Endothelial cell of umbilical vein (primary cell): ENCODE data around the gene CAMTA1. TPM values are rescaled to one million over a fixed set of nuclear protein-coding genes. Genes with fewer than 3 reads are reported as not detected.

Experiments
- BruUV-seq: library from RNA; stranded (reverse); fragments of 400-500 nt; replicated peaks from 2 replicates; lab custom pipeline; 2021; lab: Mats Ljungman, UMichigan
- CTCF ChIA-PET: fragments of 300-600, 350-600 bp; sonication (Branson Sonifier 250); formaldehyde crosslinking; loops from one replicate; lab custom pipeline; 2021; ENCODE audit warnings: antibody characterized with exemption, inconsistent platforms; lab: Charles Lee
- POLR2A ChIA-PET: fragments of 300-600, 350-600 bp; sonication (Branson Sonifier 250); formaldehyde crosslinking; loops from one replicate; lab custom pipeline; 2021; ENCODE audit warnings: antibody characterized with exemption, inconsistent platforms; lab: Charles Lee
- DNase-seq: peaks from one replicate; pipeline ENCODE4 v3.0.0-alpha.2; 2011; ENCODE audit warnings: low read depth, low spot score
- FAIRE-seq: peaks from 2 replicates; lab custom pipeline; 2011; peaks lifted over from hg19 to GRCh38; lab: Jason Lieb, UNC
- H2AFZ ChIP-seq: 2 replicates; pipeline ENCODE4 v1.6.0; 2012; ENCODE audit warnings: low read depth, low read length, control low read depth, inconsistent platforms
- H3K27ac ChIP-seq: 2 replicates; pipeline ENCODE4 v1.5.1; 2011; ENCODE audit warnings: low read depth, mild to moderate bottlenecking, control low read depth, low read length, moderate library complexity; ENCODE audit not compliant: insufficient read depth
- H3K27me3 ChIP-seq, 2 experiments: 2 replicates each; pipeline versions ENCODE4 v1.6.0 to v1.6.1; 2011; ENCODE audit warnings: low read length in 2 of 2, mixed read lengths in 1 of 2; ENCODE audit not compliant: control insufficient read depth in 2 of 2, insufficient read depth in 2 of 2
- H3K36me3 ChIP-seq, 2 experiments: 2 replicates in 1 of 2; 3 replicates in 1 of 2; pipeline ENCODE4 v1.5.1; 2011; ENCODE audit warnings: low read length in 2 of 2, mild to moderate bottlenecking in 1 of 2, moderate library complexity in 1 of 2; ENCODE audit not compliant: control insufficient read depth in 2 of 2, insufficient read depth in 2 of 2; ENCODE audit errors: extremely low read depth in 1 of 2
- H3K4me1 ChIP-seq: 3 replicates; pipeline ENCODE4 v1.5.1; 2011; ENCODE audit warnings: mild to moderate bottlenecking, low read length; ENCODE audit not compliant: control insufficient read depth, insufficient read depth; ENCODE audit errors: extremely low read depth
- H3K4me2 ChIP-seq: 2 replicates; pipeline ENCODE4 v1.6.1; 2011; ENCODE audit warnings: low read length, control low read depth, mixed read lengths; ENCODE audit not compliant: insufficient read depth
- H3K4me3 ChIP-seq, 3 experiments: fragments of 200-600 bp in 1 of 3; sonication (generic), shearing (Covaris generic) in 1 of 3; replicated peaks in 1 of 3; 2 replicates each; pipeline ENCODE4 v1.5.1; 2011 to 2016; ENCODE audit warnings: control low read depth in 3 of 3, low read length in 3 of 3, mild to moderate bottlenecking in 2 of 3, inconsistent platforms in 1 of 3, low read depth in 1 of 3, moderate library complexity in 1 of 3; ENCODE audit not compliant: insufficient read depth in 1 of 3
- H3K79me2 ChIP-seq: 2 replicates; pipeline ENCODE4 v1.6.0; 2012; ENCODE audit warnings: low read length, inconsistent platforms; ENCODE audit not compliant: control insufficient read depth, insufficient read depth
- H3K9ac ChIP-seq: replicated peaks from 2 replicates; pipeline ENCODE3; 2011; ENCODE audit warnings: low read length, control low read depth; ENCODE audit not compliant: insufficient read depth; ENCODE audit errors: extremely low read depth
- H3K9me1 ChIP-seq: replicated peaks from 3 replicates; pipeline ENCODE4 v1.6.0; 2011; ENCODE audit warnings: mild to moderate bottlenecking, low read length; ENCODE audit not compliant: control insufficient read depth, insufficient read depth; ENCODE audit errors: extremely low read depth
- H3K9me3 ChIP-seq: replicated peaks from 2 replicates; pipeline ENCODE4 v1.5.1; 2012; ENCODE audit warnings: low read length, inconsistent platforms; ENCODE audit not compliant: control insufficient read depth, insufficient read depth
- H4K20me1 ChIP-seq: replicated peaks from 2 replicates; pipeline ENCODE3; 2011; ENCODE audit warnings: mild to moderate bottlenecking, low read length; ENCODE audit not compliant: control insufficient read depth, insufficient read depth; ENCODE audit errors: extremely low read depth
- CTCF ChIP-seq, 2 donors: IDR thresholded peaks; 1 replicate in 1 of 2; 2 replicates in 1 of 2; pipeline ENCODE4 v1.5.1; 2011; ENCODE audit warnings: low read length in 2 of 2, mild to moderate bottlenecking in 2 of 2, moderate library complexity in 2 of 2, control low read depth in 1 of 2, inconsistent platforms in 1 of 2, low read depth in 1 of 2; ENCODE audit not compliant: insufficient read depth in 1 of 2; ENCODE audit errors: extremely low read depth in 1 of 2
- EZH2 ChIP-seq: IDR thresholded peaks from 2 replicates; pipeline ENCODE4 v1.6.1; 2012; ENCODE audit warnings: borderline replicate concordance, low read depth, mild to moderate bottlenecking, moderate library complexity, low read length, inconsistent platforms; ENCODE audit not compliant: severe bottlenecking
- FOS ChIP-seq: IDR thresholded peaks from 2 replicates; pipeline ENCODE4 v1.6.1; 2011; ENCODE audit warnings: mild to moderate bottlenecking, low read length, moderate library complexity, borderline replicate concordance; ENCODE audit not compliant: insufficient read depth
- GATA2 ChIP-seq: IDR thresholded peaks from 2 replicates; pipeline ENCODE4 v1.7.0; 2011; ENCODE audit warnings: low read depth, mild to moderate bottlenecking, moderate library complexity, mixed read lengths, low read length; ENCODE audit not compliant: insufficient read length, insufficient read depth
- JUN ChIP-seq: IDR thresholded peaks from 2 replicates; pipeline ENCODE4 v1.6.1; 2011; ENCODE audit warnings: borderline replicate concordance, low read depth; ENCODE audit not compliant: insufficient read length, insufficient read depth
- MAX ChIP-seq: IDR thresholded peaks from 2 replicates; pipeline ENCODE4 v1.6.1; 2011; ENCODE audit not compliant: insufficient read depth, insufficient read length
- POLR2A ChIP-seq: IDR thresholded peaks from 2 replicates; pipeline ENCODE4 v1.6.1; 2012; ENCODE audit warnings: low read depth, mild to moderate bottlenecking, control low read depth, low read length
- POLR2AphosphoS5 ChIP-seq: IDR thresholded peaks from 2 replicates; pipeline ENCODE4 v1.6.1; 2012; ENCODE audit warnings: low read depth, mild to moderate bottlenecking, control low read depth, low read length, moderate library complexity; ENCODE audit not compliant: insufficient read depth
- dilution Hi-C: fragments of 300-500 bp; cut with MboI; formaldehyde crosslinking; loops from one replicate; pipeline ENCODE4 v1.15.0; 2019; ENCODE audit warnings: low sequenced_read_pairs; ENCODE audit not compliant: extremely low pct_ligation_motif_present
- intact Hi-C: fragments of 100-400 bp; cut with micrococcal nuclease; formaldehyde crosslinking; loops from one replicate; pipeline ENCODE4 v1.10.0; 2022
- polyA plus RNA-seq, 4 experiments: library from polyadenylated mRNA; depleted of rRNA in 3 of 4; stranded (reverse) in 3 of 4; unstranded in 1 of 4; fragments of >200 nt; gene quantifications; 2 replicates each; pipeline versions ENCODE4 v1.2.1 to v1.2.3, GENCODE V29; 2011 to 2012; ENCODE audit warnings: missing spikeins in 1 of 4
- total RNA-seq: library from RNA; stranded (reverse); gene quantifications from 2 replicates; pipeline ENCODE4 v1.2.3, GENCODE V29; 2021

Gene CAMTA1
- total and polyA plus RNA-seq, 2 donors (not counting 3 experiments of a cell fraction or from before 2014, with no cell fraction given) = 50.8 to 92.7 TPM

- H3K4me1 ChIP-seq = no peaks in the 10 kb centered on the region
- no peaks in the 10 kb centered on the region for H3K79me2 ChIP-seq
- FAIRE-seq (no peak), DNase-seq (no peak)
- intact Hi-C loops (no loop called here), dilution Hi-C loops (no loop called here)
- no peak overlapping the region for H3K4me2 ChIP-seq
- no peak overlapping the region for H2AFZ ChIP-seq
- H4K20me1 ChIP-seq = no peaks in the 10 kb centered on the region
- ChIA-PET CTCF (interaction anchor here (0.9 kb wide), 1 partner anchor 28 kb away, joined by 4 read pairs; no protein-coding TSS in a partner anchor), POLR2A (no interaction called here)
- TF ChIP-seq JUN = no peak
- no peaks in the 10 kb centered on the region for H3K9me3 ChIP-seq
- no peak overlapping the region for H3K27ac ChIP-seq
- no peaks in the 10 kb centered on the region for H3K27me3 ChIP-seq
- no TSS peak for BruUV-seq
- no peak overlapping the region for H3K9ac ChIP-seq
- H3K4me3 ChIP-seq = no peak overlapping the region
- H3K9me1 ChIP-seq = no peaks in the 10 kb centered on the region
- H3K36me3 ChIP-seq = no peaks in the 10 kb centered on the region
These were observed 214.6 kb downstream of the CAMTA1 start for GRCh38 chr1:6999826-7000225.

GRCh38 chr1:7000720-7001119 is 215.5 kb downstream of the CAMTA1 start:
- Histone ChIP-seq H3K9me1 (no peaks in the 10 kb centered on the region), H3K27me3 (no peaks in the 10 kb centered on the region), H3K79me2 (no peaks in the 10 kb centered on the region), H3K36me3 (no peaks in the 10 kb centered on the region), H3K4me3 (no peak overlapping the region), H2AFZ (no peak overlapping the region), H3K9me3 (no peaks in the 10 kb centered on the region), H3K27ac (no peak overlapping the region), H4K20me1 (no peaks in the 10 kb centered on the region), H3K4me1 (no peaks in the 10 kb centered on the region), H3K9ac (no peak overlapping the region), H3K4me2 (no peak overlapping the region)
- no peak for FAIRE-seq
- CTCF ChIA-PET = no interaction called here
- BruUV-seq = no TSS peak
- no peak for TF ChIP-seq CTCF (IDR thresholded peaks at IDR 0.05; ENCODE audit: extremely low read depth in 1 of 2, insufficient read depth in 1 of 2, low read depth in 1 of 2, low read length in 2 of 2)
- TF ChIP-seq POLR2AphosphoS5 = no peak
- no peak for TF ChIP-seq JUN
- TF ChIP-seq POLR2A = no peak
- TF ChIP-seq FOS = no peak
- no peak for TF ChIP-seq MAX
- TF ChIP-seq GATA2 = no peak
- no peak for TF ChIP-seq EZH2
- dilution Hi-C loops = no loop called here
- POLR2A ChIA-PET = no interaction called here
- DNase-seq = no peak
- intact Hi-C loops = no loop called here
